Activated CD8-positive, alpha-beta memory T cell treated with anti-CD3 and anti-CD28 coated beads, Interleukin-2, amount 50 U/mL, for 48 hours (primary cell): ENCODE results near the gene KLRG1.

ENCODE experiments used
- DNase-seq: peaks from one replicate; pipeline ENCODE4 v3.0.0-alpha.2; 2020

The KLRG1 gene

DNA sequence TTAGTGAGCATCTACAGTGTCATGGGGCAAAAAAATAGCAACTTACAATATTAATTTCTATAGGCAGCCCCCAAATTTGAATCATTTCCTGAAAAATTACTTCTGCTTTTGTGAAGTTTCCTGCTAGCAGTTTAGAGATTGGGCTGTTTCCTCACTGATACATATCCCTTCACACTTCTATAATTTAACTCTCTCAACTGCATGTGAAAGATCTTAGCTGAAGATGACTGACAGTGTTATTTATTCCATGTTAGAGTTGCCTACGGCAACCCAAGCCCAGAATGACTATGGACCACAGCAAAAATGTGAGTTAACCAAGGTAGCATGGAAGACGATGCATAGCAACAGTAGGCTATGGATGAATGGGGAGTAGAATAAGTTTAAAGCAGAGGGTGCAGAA is at the start of gene KLRG1:
KLRG1 (plus strand) TSS at position 134 of the 400 bp plus-strand sequence; CDS start at position 224, 90 bp downstream.
- no peak for DNase-seq

DNA sequence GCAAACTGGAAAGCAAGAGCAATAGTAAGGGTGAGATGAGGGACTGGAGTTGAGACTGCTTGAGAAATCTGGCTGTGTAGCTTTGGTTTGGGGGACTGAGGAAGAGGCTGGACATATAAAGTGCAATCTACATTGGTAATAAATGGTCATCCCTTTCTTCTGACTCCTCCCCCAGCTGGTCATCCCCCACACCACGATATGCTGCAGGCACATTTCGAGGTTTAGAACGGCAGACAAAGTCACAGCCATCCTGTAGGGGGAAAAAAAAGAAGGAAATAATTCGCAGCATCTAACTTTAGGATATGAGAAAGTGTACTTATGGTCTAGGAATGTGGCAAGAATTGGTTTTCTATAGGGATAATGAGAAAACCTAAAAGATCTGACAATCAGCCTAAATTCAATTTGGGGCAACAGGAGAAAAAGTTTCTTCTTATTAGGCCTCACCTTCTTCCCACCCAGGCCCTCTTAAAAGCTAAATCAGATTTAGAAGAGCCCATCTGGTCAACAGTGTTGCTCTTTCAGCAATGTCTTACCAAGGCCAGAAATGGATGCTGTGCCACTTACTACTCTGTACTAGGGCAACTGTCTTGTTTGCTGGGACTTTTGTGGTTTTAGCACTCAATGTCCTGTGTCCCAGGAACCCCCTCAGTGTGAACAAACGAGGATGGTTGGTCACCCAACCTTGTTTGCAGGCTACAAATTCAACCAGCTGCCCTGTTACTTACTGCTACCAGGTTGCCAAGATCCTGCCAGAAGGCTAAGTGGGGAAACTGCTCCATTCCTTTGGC is 47.5 kb upstream of the KLRG1 start:
- no peak for DNase-seq

DNA sequence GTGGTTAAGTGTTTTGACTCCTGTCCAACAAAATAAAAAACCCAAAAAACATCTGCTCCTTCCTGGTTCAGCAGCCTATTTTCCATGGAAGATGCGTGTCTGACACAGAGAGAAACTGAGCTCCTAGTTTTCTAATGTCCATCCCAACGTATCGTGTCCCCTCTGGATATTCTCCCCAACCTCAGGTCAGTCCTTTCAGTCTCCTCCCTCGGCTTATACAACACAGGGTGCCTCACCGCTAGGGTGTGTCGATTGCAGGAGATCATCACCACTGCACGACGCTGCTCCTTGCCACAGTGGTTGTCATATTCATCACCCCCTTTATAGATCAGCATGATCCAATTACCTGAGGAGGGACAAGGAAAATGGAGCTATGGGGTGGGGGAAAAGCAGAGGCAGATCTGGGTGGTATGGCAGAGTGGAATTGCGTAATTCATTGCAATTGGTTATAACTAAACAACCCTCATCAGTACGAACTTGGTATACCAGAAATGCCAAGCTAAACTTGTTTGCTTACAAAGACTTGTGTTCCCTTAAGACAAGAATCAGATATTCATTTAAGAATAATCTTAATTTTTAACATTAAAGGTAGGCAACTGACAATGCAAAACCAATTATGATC is 45.7 kb upstream of the KLRG1 start:
- no peak for DNase-seq

DNA sequence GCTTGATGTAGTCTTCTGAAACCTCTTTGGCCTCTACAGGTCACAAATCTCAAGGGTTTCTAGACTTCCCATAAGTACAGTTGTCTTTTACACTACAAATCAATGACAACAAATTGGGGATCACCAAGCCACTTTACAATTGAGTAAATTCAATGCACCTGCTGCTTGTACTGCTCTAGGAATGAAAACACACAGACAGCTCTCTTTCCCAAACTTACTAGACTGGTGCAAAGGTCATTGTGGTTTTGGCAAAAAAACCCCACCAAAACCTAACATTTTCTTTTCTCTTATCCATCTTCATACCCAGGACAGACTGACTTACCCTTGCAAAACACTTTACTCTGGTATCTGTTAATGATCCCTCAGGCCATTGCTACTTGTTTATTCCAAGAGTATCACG is 42.6 kb upstream of the KLRG1 start:
- DNase-seq, result no peak

DNA sequence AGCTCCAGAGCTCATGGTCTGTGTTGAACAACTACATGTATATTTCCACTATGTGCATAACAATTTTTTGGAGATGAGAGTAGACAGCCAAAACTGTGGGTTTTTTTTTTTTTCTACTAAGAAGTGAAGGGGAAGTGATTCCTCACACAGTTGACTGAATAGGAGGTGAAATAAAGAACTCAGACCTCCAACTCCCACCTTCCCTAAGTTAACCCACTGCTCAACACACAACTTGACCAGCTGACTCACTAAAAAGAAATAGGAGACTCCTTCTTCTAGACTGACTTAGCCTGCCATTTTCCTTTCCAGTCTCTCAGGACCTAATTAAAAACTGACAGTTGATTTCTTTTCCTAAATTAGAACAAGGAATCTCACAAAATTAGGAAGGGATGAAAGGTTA is 41.6 kb upstream of the KLRG1 start:
- no peak for DNase-seq

DNA sequence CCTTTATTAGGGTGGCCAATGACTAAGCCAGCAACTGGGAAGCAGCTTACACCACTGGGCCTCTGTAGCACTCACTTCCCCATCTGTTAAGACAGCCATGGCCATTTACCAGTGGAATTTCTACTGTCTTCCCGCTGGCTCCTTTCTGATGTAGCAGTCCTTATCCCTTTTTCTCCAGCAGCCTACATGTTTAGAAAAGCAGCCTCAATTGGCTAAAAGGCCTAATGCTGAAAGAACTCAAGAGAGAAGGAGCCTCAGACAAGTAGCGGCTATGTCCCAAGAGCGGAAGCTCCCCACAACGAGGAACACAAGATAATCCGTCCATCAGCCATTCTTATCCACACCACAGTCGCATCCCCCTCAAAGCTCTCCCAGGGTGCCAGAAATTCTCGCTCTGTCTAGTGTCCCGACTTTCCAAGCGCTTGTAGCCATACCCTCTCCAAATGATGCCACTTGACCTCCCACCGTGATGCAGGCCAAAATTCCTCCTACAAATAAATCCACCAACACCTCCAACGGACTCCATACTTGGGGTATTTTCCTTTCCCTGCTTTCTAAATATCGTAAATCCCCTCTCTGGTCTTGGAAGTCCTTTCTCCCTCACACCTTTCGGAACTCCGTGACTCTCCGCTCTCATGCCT is 40.5 kb upstream of the KLRG1 start:
- no peak for DNase-seq

DNA sequence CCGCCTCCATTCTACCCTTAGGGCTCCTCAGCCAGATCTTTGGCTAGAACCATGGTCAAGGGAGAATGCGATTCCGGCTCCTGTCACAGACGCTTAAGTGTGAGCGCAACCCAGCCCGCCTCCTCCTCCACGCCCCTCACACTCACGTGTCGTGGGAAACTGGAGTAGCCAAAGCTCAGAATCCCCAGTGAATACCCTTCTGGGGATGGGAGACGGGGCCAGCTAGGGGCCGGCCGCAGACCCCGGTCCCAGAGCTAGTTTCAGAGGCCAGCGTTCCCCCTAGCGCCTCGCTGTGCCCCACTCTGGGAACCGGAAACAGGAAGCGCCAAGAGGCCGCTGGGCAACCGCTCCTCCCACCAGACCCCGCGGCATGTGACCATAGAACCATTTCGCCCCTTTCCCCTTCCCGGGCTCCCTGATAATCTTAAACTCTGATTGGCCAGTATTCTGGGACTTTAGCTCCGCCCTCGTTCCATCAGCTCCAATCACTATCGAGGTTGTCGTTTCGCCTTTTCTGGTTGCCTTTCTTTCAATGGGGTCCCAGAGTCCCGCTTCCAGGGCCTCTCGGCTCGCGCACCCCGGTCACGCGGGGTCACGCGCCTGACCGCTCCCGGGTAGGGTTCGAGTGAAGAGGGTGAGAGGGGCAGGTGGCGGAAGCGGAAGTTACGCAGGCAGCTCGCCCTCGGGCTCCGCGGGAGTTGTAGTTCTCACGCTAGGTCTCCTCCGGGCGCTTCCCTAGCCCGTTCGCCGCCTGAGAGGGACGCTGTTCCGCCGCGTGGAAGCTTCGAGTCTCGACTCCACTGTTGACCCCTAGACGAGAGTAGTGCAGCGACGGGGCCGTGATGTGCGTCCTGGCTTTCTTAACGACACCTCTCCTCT is 39.8 kb upstream of the KLRG1 start, which contains the start of gene M6PR:
M6PR (minus strand) TSS at position 304 of the 879 bp plus-strand sequence. CDS start 3,241 bp downstream, outside the sequence.
- DNase-seq, result peak; percentile 93

DNA sequence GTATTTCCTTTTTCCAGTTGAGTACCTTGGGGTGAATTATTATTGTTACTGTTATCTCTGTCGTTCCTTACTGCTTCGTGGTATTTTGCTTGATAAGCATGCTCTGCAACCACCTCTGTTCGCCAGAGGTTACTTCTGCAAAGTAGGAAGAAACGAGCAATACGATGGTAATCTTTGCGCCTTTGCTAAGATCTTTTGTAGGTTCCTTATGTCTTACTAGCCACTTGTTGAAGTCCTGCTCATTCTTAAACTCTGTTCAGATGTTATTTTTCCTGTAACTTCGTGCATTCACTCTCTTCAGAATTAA is 39.2 kb upstream of the KLRG1 start:
- DNase-seq, result no peak

DNA sequence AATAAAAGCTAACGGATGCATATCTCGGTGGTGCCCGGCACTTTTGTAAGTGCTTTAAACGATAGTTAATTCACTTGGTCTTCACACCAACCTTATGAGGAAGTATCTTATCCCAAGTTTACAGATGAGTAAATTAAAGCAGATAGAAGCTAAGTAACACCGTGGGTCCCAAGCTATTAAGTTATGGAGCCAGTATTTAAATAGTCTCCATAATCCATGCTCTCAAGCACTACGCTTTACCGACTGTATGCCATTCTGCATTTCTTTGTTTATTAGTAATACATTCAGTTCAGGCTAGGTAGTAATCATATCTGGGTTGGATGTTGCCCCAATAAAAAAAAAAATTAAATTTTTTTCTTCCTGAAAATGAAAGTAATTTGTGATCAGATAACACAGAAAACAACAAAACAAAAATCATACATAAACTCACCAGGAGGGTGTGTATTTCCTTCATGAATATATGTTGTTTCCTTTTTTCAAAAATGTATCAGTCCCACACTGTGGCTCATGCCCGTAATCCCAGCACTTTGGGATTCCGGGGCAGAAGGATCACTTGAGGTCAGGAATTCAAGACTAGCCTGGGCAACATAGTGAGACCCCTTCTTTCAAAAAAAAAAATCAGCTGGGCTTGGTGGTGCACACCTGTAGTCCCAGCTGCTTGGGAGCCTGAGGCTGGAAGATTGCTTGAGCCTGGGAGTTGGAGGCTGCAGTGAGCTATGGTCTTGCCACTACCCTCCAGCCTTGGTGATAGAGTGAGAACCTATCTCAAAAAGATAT is 38.5 kb upstream of the KLRG1 start:
- no peak for DNase-seq

DNA sequence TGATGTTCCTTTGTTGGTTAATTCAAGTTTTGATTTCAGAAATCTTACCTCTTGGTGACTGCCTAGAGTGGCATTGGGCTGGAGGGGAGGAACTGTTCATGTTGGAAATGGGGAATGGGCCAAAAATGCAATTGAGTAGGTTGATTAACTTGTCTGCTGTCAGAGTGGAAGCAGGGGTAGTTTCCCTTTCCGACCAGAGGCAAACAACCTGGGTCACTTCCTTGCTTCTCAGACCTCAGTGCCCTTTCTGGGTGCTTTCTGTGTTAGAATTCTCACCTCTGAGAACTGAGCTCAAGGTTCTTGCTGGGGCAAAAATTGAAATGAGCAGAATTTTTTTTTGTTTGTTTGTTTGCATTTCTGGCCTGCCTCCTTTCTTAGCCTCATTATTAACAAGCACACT is 37.6 kb upstream of the KLRG1 start:
- no peak for DNase-seq

DNA sequence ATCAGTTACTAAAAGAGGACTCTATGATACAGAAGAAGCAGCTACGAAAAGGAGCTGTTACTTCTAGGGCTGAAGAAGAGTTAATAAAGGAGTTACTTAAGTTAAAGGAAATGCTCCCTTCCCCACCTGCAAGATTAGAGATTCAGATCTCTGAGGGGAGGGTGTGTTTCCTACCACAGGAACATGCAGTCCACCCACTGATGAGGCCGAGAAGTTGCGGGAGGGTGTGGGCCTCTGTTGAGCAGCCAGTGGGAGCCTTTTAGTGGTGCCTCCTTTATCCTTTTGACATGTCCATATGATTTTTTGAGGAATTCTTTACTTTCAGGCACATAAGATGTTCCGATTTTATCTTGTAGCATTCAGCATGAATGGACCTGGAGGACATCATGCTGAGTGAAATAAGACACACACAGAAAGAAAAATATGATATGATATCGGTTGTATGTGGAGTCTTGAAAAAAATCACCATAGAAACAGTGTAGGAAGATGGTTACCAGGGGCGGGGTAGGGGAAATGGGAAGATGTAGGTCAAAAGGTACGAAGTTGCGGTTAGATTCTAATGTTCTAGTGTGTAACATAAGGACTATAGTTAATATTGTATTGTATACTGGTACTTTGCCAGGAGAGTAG is 35.5 kb upstream of the KLRG1 start:
- DNase-seq, result no peak

DNA sequence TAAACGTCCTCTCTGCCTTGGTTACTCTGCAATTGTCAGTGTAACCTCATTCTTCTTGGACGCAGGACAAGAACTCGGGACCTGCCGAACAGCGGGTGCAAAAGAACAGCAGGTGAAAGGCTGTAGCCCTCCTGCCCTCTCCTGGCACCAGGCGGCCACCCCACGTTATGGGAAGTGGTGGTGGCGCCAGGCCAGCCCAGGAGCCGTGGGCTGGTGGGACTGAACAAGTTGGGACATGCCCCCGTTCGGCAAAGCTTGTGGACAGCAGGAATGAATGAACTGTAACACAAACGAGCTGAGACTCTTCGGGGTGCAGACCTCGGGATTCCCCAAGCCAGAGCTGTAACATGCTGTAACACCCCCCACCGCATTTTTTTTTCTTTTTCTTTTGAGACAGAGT is 33.3 kb upstream of the KLRG1 start:
- no peak for DNase-seq

DNA sequence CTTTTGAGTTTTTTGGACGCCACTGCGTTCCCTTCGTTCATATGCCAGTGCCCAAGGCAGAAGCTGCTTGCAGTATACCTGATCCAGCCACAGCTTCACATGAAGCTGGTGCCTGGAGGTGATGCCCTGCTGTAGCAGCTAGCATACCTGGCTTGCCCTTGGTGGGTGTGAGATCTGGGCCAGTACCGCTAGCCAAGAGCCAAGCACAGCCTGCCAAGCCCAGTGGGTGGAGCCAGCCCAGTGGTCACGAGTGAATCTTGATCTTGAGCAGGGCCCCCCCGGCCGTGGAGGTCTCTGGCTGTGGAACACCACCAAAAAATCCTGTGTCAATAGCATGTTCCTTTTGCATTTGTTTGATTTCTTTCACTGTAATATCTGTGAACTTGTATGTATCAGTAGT is 32.6 kb upstream of the KLRG1 start:
- DNase-seq, result no peak

DNA sequence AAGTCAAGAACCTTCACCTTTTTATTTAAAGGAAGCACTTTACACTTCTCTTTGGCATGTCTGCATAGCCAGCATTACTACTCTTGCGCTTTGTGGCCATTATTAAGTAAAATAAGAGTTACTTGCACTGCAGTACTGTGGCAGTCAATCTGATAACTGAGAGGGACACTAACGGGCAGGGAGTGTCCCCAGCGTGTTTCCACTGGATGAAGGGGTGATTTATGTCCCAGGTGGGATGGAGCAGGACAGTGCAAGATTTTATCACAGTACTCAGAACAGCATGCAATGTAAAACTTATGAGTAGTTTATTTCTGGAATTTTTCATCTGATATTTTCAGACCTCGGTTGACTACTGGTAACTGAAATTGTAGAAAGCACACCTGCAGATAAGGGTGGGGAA is 31.8 kb upstream of the KLRG1 start:
- no peak for DNase-seq

DNA sequence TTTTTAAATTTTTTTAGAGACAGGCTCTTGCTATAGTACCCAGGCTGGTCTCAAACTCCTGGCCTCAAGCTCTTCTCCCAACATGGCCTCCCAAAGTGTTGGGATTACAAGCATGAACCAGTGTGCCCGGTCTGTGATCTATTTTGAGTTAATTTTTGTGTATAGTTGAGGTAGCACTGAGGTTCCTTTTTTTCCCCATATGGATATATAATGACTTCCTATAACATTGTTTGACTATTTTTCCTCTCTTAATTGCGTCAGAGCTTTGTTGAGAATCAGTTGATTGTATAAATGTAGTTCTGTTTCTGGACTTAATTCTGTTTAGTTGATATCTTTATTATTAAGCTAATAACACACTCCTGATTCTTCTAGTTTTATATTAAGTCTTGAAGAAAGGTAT is 31.3 kb upstream of the KLRG1 start:
- DNase-seq, result no peak

DNA sequence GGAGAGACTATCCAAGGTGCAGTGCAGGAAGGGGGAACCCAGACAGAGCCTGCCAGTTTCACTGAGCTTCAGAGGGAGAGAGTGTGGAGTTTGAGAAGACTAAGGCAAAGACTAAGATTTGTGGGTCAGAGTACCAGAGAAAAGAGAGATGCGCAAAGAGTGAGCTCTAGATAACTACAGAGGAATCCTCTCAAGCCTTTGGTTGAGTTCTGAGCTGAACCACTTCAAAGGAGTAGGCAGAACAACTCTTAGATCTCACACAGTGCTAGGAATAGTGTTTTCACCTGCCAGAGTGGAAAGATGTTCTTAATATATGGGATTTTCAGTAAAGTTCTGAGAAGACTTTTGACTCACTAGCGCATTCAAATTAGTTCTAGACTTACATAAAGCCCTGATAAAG is 29.2 kb upstream of the KLRG1 start:
- DNase-seq, result no peak

DNA sequence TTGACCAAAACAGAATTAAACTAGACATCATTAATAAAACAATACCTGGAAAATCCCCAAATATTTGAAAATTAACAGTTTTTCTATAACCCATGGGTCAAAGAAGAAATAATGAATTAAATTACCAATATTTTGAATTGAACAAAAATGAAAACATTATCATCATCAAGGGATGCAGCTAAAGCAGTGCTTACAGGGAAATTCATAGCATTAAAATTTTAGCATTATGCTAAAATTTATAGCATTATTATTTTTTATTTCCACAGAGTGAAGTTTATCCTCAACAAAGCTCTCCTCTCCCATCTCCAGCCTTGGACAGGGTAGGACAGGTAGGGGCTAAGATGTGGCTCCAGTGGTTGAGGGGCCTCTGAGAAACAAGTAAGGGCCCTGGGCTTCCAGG is 20.6 kb upstream of the KLRG1 start:
- DNase-seq, result no peak

DNA sequence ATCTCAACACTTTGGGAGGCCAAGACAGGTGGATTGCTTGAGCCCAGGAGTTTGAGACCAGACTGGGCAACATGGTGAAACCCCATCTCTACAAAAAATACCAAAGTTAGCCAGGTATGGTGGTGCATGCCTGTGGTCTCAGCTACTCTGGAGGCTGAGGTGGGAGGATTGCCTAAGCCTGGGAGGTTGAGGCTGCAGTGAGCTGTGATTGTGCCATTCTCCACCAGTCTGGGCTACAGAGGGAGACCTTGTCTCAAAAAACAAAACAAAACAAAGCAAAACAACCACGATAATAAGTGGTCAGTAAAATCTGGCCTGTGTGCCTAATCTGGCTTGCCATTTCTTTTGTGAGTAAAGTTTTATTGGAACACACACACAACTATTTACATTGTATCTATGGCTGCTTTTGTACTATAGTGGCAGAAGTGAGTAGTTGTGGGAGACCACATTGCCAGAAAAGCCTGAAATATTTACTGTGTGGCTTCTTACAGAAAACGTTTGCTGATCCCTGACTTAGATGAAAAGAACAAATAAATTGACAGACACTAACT is 19.4 kb upstream of the KLRG1 start:
- DNase-seq, result no peak

DNA sequence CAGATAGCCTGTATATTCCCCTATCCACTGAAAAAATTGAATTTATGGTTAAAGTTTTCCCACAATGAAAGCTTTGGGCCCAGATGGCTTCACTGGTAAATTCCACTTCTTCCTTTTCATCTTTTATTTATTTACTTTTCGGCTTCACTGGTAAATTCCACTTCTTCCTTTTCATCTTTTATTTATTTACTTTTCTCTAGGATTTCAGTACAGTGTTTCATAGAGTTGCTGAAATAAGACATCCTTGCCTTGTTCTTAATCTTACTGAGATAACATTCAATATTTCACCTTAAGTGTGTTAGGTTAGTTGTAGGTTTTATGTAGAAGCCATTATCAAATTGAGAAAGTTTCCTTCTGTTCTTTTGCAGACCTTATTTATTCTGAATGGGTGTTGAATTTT is 18.9 kb upstream of the KLRG1 start:
- no peak for DNase-seq

DNA sequence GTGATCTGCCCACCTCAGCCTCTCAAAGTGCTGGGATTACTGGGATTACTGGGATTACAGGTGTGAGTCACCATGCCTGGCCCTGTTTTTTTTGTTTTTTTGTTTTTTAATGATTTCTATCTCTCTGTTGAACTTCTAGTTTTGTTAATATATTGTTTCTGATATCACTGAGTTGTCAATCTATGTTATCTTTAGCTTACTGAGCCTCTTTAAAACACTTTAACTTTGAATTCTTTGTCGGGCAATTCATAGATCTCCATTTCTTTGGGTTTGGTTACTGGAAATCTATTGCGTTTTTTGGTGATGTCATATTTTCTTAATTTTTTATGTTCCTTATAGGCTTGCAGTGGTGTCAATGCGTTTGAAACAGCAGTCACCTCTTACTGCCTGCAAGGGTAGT is 9.2 kb upstream of the KLRG1 start:
- DNase-seq, result no peak

DNA sequence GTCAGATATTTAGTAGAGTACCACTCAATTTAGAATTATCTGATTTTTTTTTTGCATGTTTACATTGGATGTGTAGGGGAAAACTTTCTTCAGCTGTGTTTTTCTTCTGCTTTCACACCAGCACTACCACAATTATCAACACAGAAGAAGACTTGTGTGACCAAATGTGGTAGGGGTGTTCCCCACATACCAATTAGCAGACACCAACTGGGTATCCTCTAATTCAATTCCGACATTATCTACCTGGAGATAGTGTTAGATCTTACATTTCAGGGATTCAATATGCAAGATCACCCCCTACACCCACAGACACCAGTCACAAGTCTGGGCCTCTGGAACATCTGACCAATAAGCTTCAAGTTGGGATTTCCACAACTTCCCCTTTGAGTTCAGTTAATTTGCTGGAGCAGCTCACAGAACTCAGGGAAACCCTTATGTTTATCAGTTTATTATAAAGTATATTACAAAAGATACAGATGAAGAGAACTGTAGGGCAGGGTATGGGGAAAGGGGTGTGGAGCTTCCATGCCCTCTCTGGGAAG is 4.1 kb upstream of the KLRG1 start:
- DNase-seq, result no peak
